GM21390 (cell line): ENCODE measurements around the gene SLC24A4.
"Not testable (repeated sequence)": the region's sequence is repeated elsewhere in the genome, so short reads cannot be mapped to it uniquely, and the experiment has no call there.

Source experiments
- ATAC-seq: cut with Tn5 transposase; IDR thresholded peaks from one replicate; pipeline ENCODE4 v1.9.1; 2021; ENCODE audit not compliant: unreplicated experiment

Gene SLC24A4

DNA sequence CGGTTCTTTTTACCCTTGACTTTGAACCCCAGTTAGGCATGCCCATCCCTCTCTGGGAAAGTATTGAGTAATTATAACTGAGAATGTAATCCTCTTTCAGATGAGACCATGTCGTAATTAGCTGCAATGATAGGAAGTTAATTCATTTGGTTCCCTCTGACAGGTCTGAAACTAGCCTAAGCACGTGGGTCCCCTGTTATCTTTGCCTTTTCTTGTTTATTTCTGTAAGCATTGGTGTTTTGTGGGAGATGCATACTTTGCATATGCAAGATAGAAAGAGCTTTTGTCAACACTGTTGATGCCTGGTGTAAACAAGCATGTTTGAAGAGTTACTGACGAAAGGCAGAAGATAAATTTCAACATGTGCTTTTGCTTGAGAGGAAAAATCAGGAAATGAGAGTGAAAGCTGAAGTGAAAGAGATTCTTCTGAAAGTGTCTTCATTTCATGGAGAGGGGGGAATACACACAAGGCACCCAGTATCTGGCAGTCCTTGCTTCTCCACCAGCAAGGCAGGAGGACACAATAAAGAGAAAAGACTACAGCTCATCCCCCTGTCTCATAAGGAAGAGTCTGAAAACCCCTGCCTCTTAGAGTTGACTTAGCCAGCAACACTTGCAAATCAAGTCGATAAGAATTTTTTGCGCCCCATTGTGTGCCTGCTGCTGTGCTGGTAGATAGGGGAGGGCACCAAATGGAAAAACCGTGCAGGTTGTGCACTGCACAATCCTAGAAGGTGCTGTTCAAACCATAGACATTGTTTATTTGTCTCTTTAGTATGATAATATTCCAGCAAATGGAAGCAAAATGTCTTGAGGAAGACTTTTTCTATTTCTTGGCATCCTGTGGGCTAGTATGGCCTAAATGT, 77.8 kb downstream of the SLC24A4 start:
- ATAC-seq, result peak; percentile 81

- ATAC-seq, result no peak
Measured at GRCh38 chr14:92401561-92401960, 78.6 kb downstream of the SLC24A4 start.

DNA sequence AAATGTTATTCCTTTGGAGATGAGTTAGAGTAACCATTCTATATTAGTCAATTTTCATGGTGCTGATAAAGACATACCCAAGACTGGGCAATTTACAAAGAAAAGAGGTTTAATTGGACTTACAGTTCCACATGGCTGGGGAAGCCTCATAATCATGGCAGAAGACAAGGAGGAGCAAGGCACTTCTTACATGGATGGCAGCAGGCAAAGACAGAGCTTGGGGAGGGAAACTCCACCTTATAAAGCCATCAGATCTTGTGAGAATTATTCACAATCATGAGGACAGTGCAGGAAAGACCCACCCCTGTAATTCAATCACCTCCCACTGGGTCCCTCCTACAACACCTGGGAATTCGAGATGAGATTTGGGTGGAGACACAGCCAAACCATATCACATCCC, 79.5 kb downstream of the SLC24A4 start:
- ATAC-seq, result not testable (repeated sequence)

DNA sequence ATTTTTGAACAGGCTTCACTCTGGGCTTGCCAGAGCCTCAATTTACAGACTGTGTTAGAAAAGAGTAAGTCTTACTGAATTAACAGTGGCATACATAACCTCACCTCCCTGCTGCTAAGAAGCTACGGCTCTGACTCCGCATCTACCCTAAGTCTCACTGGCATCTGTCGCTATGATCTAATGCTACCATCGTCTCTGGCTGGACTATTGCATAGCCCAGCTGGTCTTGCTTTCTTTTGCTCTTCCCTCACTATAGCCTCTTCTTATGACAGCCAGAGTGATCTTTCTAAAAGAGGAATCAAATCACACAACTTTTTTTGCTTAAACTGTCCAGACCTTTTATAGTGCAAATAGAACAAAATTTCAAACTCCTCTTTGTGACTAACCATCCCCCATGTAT, 81.1 kb downstream of the SLC24A4 start:
- no peak for ATAC-seq

GRCh38 chr14:92404421-92404820, 81.5 kb downstream of the SLC24A4 start:
- ATAC-seq, result no peak

DNA sequence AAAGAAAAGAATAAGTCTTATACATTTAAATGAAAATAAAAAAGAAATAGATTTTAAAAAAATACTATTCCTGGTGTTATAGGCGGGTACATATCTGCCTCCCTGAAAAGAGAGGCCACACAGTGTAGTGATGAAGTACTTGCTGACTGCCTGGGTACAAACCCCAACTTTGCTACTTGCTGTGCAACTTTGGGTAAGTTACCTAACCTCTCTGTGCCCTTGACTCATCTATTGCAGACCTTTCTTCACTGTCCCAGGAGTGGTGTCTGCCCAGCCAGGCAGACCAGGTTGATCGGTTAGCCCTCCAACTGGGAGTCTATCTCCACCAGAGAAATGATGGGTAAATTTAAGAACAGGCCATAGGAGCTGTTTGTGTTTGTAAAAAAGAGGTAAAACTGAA, 82.0 kb downstream of the SLC24A4 start:
- no peak for ATAC-seq

DNA sequence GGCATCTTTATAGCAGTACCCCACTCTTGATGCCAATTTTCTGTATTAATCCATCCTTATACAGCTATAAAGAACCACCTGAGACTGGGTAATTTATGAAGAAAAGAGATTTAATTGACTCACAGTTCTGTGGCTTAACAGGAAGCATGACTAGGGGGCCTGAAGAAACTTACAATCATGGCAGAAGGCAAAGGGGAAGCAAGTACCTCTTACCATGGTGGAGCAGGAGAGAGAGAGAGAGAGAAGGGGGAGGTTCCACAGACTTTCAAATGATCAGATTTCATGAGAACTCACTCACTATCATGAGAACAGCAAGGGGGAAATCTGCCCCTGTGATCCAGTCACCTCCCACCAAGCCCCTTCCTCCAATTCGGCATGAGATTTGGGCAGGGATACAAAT, 84.4 kb downstream of the SLC24A4 start:
- no peak for ATAC-seq

DNA sequence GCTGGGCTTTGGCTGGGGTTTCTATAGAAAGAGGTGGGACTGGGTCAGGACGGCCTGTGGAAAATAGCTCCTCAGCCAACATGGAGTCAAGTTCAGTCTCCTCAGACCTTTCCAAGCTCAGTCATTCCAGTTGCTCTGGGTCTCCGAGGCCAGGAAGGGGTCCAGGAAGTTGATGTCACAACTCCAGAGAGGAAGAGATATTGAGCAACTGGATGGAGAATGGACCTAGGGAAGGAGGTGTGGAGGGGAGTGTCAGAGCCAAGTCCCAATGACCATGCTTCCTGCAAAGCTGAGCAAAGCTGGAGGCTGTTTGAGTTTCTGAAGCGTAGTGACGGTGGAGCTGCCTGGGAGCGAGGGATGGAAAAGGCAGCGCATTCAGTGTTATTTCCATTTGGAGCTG, 86.1 kb downstream of the SLC24A4 start:
- ATAC-seq, result no peak

GRCh38 chr14:92411135-92411534, 88.2 kb downstream of the SLC24A4 start:
- ATAC-seq, result no peak

DNA sequence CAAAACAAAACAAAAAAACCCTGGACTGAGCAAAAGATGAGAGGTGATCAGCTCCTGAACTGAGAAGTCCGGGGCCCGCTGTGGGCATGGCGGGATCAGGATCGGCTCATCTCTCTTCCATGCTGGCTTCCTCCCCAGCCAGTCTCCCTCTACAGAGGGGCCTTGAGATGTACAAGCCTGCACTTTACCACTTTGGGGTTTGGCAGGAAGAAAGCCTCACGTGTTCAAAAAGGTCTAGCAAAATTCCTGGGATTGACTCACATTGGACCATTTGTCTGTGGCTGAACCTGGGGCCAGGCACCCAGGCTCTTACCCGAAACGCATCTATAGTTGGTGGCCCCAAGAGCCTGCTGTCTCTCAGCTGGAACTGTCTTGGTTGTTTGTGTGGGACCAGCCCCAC, 89.0 kb downstream of the SLC24A4 start:
- no peak for ATAC-seq

- no peak for ATAC-seq
Measured at GRCh38 chr14:92412912-92413311, 89.9 kb downstream of the SLC24A4 start.

GRCh38 chr14:92413379-92413778, 90.4 kb downstream of the SLC24A4 start:
- no peak for ATAC-seq

GRCh38 chr14:92414690-92415445, 91.9 kb downstream of the SLC24A4 start:
- ATAC-seq, result no peak

DNA sequence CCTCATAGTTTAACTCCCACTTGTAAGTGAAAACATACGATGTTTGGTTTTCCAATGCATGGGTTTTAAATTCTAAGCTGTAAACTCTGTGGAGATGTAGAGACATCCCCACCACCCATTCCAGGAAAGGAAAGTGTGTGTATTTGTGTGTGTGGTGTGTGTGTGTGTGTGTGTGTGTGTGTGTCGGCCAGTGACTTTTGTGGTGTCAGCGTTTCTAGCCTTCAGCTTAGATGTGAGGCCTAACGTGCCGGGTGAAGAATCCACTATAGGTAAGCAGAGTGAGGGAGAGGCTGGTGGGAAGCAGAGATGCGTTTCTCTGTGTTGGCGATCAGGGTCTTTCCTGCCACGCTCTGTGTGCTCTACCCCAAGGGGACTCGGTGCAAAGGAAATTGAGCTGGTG, 93.0 kb downstream of the SLC24A4 start:
- ATAC-seq, result no peak

DNA sequence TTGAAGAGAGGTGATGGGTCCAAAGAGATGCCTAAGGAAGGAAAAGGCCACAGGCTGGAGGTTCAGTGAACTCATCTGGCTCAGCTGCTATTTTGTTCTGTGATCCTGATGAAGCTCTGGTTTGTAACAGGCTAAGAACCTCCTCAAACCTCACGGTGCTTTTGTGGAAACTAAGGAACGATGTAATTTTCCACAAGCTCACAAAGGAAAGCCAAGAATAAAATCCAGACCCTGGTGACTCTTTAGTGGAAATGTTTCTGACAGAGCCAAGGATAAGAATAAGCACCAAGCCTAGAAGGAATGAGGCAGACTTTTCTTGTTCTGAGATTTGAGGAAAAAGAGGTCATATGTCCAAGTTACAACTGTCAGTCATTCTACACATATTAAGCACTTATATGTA, 93.6 kb downstream of the SLC24A4 start:
- no peak for ATAC-seq

GRCh38 chr14:92417759-92418158, 94.8 kb downstream of the SLC24A4 start:
- no peak for ATAC-seq

DNA sequence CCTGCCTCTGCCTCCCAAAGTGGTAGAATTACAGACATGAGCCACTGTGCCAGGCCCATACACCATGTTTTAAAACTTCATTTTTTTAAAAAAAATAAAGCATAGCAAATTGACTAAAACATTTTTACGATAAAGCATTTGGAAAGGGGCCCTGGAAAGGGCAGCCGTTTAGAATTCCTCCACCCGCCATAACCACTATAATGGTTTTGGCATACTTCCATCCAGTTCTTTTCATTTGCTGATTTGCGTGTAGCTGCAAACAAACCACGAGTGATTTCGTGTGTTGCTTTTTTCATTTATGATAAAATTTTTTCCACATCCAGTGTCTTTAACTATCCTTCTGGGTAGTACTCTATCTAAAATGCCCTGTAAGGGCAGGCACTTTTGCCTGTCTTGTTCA, 98.8 kb downstream of the SLC24A4 start:
- ATAC-seq, result no peak

GRCh38 chr14:92425101-92425500, 102.1 kb downstream of the SLC24A4 start:
- ATAC-seq, result no peak

DNA sequence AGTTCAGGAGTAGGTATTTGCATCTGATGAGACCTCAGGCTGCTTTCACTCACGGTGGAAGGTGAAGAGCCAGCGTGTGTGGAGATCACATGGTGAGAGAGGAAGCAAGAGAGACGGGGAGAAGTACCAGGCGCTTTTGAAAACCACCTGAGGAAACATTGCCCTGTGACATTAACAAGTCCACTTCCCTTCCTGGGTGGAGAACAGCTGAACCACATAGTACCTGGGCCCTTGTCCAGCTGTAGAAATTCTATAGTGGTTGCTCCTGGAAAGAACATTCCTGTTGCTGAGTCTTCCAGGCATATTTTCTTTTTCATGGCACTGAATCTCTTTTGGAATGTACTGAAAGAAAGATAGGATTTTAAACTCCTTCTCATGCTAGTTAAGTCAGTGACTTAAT, 103.3 kb downstream of the SLC24A4 start:
- ATAC-seq, result no peak

DNA sequence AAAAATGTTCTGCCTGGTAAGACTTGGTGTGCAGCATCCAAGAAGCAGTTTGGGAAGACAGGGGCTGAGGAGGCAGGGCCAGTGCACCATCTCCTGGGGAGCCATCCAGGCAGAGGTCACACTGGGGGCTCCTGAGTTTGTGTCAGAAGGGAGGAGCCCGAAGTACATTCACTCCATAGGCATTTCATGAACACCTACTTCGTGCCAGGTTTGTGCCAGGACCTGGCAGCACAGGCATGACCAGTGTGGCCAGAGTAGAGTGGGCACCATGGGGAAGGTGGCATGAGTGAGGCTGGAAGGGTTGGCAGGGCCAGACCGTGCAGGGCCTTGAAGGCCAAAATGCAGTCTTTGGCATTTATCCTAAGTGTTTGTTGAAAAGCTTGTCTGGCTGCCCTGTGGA, 104.1 kb downstream of the SLC24A4 start:
- ATAC-seq, result no peak

DNA sequence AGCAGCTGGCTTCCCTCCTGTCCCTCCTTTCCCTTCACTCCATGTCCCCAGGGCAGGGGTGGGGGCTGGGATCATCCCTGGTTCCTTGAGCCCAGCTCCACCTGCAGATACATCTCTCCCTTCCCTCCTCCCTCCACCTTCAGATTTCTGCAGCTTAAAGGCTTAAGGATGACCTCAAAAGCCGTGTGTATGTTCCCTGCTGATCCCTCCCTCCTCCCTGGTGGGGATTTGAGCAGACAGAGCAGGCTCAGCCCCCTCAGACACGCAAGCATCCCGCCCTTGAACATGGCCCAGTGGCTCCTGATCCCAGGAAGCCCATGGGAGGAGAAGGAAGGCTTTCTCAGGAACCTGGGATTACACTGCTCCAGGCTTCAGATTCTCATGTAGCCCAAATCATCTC, 107.7 kb downstream of the SLC24A4 start:
- no peak for ATAC-seq

DNA sequence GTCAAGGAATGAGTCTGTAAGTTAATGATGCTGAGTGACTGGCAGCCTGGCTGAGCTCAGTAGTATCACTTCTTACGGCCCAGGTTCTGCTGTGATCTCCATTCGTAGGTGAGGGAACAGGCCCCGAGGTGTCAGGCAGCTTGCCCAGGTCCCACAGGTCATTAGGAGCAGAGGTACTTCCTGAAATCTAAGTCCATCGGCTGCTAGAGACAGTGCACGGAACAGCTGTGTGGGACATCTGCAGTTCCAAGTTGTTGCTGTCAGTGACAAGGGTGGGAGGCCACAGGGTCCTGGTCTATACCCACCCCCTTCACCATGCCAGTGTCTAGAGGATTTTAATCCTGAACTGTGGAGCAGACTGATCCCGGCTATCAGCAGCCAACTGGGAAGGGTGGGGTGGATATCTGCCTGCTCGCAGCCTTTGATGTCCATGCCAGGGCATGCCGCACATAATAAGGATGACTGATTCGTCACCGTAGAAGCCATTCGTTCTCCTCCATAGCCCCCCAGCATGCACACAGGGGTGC, 108.3 kb downstream of the SLC24A4 start:
- ATAC-seq, result no peak
